Dedifferentiated amniotic fluid mesenchymal stem cell (primary cell): ENCODE results near the gene ADGRD1.

Experiments used
- DNase-seq: peaks from one replicate; pipeline ENCODE4 v3.0.0-alpha.2; 2016; ENCODE audit errors: extremely low spot score

The ADGRD1 gene

GRCh38 chr12:131102991-131103668, 149.4 kb downstream of the ADGRD1 start:
- DNase-seq: no peak

- DNase-seq: no peak
These were observed 150.2 kb downstream of the ADGRD1 start for GRCh38 chr12:131103669-131104462.

- DNase-seq: no peak
These were observed 151.0 kb downstream of the ADGRD1 start for GRCh38 chr12:131104463-131105350.

- DNase-seq: no peak
These were observed 151.6 kb downstream of the ADGRD1 start for GRCh38 chr12:131105351-131105735.

DNA sequence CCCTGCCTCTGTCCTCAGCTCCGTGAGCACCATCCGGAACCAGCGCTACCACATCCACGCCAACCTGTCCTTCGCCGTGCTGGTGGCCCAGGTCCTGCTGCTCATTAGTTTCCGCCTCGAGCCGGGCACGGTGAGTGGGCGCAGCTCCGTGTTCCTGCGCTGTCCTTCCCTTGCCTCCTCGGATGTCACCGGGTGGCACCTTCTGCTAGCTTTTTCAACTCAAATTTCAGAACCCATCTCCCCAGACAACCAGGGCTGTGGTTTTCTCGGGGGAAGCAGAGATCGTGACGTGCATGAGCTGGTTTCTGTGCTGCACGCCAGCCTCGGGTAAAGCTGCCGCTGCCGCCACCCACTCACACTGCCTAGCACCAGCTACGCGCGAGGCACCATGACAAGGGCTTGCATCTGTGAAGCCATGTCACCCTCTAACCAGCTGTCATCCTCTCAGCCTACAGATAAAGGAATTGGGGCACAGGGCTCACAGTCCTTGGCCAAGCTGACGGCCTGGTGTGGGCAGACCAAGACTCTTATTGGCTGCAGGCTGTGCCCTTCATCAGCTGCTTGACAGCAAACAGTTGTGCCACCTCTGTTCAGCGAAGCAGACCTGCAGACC, 152.1 kb downstream of the ADGRD1 start:
- no peak for DNase-seq

- DNase-seq: no peak
These were observed 152.7 kb downstream of the ADGRD1 start for GRCh38 chr12:131106349-131106941.

GRCh38 chr12:131108177-131108955, 154.7 kb downstream of the ADGRD1 start:
- DNase-seq: no peak

DNA sequence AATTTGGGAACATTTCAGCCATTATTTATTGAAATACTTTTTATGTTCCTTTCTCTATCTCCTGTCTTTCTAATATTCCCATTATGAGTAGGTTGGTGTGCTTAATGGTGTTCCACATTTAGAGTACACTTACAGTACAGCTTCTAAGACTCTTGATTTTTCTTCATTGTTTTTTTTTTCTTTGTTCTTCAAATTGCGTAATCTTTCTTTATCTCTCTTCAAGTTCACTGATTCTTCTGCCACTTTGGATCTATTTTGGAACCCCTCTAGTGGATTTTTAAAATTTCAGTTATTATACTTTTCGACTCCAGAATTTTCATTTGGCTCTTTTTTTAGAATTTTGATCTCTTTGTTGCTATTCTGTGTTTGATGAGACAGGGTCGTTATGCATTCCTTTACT, 157.7 kb downstream of the ADGRD1 start:
- DNase-seq: no peak

DNA sequence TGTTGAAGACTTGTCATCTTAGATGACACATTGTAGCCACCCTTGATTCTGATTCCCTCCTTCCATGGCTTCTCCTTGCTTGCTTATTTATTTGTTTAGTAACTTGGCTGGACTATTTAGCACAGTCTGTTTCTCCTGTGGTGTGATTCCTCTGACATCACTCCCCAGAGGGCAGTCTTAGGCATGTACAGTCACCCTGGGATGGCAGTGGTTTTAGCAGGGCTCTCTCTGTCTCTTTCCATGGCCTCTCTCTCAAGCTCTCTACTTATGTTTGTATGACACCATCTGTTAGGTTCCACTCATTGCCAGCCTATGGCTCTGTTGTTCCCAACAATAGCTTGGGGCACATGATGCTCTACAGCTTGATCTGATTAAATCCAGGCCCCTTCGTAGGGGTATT, 158.3 kb downstream of the ADGRD1 start:
- no peak for DNase-seq

DNA sequence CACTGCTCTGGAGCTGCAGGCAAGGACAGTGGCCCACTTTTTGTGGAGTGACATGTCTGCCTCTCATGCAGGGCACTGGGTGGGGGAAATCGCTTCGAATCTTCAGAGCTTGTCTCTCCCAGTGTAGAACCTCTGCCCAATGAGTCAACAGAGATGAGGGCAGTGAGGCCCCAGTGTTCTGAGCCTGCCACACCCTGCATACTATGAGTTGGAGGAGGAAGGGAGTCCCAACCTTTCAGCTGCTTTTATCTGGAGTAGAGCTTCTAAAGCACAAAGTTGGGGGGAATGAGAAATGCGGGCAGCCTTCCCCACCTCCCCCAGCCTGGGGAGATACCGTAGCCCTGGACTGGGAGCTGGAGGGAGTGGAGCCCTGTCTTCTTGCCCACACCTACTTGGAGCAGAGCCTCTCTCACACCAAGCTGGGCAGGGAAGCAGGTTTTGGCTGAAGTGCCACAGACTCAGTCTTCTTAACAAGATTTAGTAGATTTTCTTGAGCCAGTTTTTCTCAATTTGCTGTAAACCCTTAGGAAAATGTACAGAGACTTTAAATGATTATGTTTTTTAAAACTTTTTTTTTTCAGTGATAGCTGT, 159.1 kb downstream of the ADGRD1 start:
- DNase-seq: no peak

DNA sequence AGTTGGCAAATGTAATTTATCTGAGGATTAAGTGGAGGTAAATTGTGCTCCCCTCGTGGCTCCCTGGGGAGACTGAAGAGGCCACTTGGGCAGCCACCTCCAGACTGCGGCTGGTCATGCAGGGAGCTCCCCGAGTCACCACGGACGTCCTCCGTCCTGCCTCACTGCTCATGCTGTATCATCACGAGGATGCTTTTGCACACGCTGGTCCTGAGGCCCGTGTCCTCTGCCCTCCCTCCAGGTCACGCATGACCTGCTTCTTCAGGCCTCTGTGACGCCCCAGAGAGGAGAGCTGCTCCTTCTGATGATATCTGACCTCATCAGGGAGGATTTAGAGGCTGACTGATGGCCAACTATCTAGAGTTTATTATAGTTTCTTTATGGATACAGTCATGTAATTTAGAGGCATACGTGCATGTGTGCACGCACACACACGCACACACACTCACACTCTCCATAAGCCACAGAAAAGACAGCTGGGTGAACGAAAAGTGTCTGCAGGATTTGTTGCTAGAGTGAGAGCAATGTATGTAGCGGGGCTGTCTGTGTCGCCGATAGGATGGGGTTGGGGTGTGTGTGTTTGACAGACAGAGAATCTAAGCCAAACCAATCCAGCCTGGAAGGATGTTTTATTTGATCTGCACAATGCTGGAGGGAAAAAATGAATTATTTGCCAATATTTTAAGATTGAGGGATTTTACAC, 160.0 kb downstream of the ADGRD1 start:
- no peak for DNase-seq

- no peak for DNase-seq
These were observed 160.6 kb downstream of the ADGRD1 start for GRCh38 chr12:131114271-131114670.

GRCh38 chr12:131114942-131115584, 161.4 kb downstream of the ADGRD1 start:
- no peak for DNase-seq

GRCh38 chr12:131115766-131116467, 162.2 kb downstream of the ADGRD1 start:
- no peak for DNase-seq

DNA sequence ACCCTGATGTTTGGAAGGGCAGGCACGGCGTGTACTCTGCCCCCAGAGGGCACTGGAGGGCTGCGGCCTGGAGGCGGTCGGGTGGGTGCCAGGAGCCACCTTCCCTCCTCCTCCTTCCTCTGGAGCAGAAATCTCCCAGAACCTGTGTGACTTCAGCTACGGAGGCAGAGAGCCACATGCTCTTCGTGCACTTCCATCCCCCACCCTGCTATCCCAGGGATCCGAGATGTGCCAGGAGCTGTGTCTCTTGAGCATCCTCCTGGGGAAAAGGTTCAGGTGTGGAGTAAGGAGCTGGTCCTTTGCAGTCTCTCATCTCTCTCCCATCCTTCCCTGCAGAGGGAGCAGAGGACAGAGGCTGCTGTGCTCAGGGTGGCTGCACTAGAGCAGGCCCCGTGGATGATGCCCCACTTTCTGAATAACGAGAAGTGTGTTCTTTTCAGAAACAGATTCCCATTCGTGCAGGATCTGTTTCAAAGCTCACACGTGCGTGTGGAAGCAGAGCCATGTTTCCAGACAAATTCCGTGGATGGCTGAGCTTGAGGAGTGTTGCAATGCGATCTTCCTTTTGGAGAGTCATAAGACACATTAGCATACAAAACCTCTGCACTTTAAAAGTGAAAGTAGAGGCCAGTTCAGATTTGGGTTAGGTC, 162.9 kb downstream of the ADGRD1 start:
- no peak for DNase-seq

DNA sequence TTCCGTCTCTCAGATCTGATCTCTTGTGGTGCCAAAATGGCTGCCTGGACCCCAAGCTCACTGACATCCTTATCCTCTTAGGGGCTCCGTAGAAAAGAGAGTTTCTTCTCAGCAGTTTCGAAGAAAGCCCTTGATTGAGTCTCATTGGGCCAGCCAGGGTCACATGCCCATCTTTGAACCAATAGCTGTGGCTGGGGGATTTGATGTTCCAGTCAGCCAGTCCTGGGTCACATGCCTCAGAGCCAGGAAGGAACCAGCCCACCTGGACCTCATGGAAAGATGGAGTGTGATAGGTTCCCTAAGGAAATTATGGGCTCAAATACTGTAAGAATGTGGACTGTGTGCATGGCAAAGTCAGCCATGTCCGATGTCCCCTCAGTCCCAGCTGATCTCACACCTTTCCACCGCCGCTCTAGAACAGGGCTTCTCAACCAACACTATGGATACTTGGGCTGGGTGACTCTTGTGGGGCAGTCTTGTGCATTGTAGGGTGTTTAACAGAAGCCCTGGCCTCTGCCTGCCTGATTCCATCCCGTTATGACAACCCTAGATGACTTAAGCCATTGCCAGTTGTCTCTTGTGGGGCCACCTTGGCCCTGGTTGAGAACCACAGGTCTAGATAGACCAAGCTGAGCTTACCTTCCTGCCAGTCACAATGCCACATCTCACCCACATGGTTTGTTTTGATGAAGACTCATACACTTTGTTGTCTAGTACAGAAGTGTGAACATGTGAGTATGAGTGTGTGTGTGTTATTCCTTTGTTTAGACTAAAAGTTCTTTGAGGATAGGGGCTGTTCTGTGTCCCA, 163.9 kb downstream of the ADGRD1 start:
- no peak for DNase-seq

DNA sequence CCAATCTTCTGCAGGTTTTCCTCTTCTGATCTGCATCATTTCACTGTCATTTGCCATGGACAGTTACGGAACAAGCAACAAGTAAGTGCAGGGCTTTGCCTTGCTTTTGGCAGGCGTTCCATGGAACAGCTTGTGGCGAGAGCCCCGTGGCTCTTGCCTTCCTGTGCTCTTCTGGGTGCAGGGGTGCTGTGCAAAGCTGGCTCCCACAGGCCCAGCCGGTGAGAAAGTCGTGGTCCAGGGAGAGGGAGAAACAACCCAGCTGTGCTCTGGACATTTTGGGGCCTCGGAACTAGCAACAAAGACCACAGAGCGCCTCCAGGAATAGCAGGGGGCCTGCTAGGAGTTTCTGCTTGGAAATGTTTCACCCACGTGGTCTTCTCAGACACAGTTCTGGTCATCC, 164.7 kb downstream of the ADGRD1 start:
- DNase-seq: no peak
